Skin of body (tissue), 2 donors: Measurements from ENCODE around the gene LPIN2. TPM values are rescaled to one million over a fixed set of nuclear protein-coding genes. Genes with fewer than 3 reads are reported as not detected.

Source experiments
- small RNA-seq: library from RNA; depleted of rRNA; stranded (forward); fragments of <200 nt; gene quantifications from one replicate; pipeline ENCODE3, GENCODE V24; 2014; ENCODE audit warnings: low replicate concordance
- total RNA-seq: library from RNA; depleted of rRNA; stranded (reverse); fragments of >200 nt; gene quantifications from one replicate; pipeline ENCODE4 v1.2.3, GENCODE V29; 2014

Gene LPIN2
- total RNA-seq, 1 donor from 2014 or later, result 21.7 TPM

Small RNA genes lying within 50 kb of the gene (small RNA-seq; reads per million reads assigned to genes)
- gene RF00156, result not detected

Other genes with a start within 250 kb of the LPIN2 start
- 37.6 TPM for gene EMILIN2, start 166.1 kb downstream of the LPIN2 start, total RNA-seq
- gene MYOM1, start 206.8 kb upstream of the LPIN2 start, total RNA-seq, result 70.2 TPM
- gene MYL12A, start 234.7 kb upstream of the LPIN2 start, total RNA-seq, result 401 TPM
- 197 TPM for gene MYL12B, start 249.0 kb upstream of the LPIN2 start, total RNA-seq